ENCODE data around the gene FNBP1L. TPM values are rescaled to one million over a fixed set of nuclear protein-coding genes. Genes with fewer than 3 reads are reported as not detected.

The FNBP1L gene
- polyA plus RNA-seq, 1 donor (not counting 4 experiments of a cell fraction or from before 2014, with no cell fraction given), result 22.9 TPM

- DNase-seq (ENCODE audit: low read depth, low spot score) (no peak), FAIRE-seq (no peak)
- Histone ChIP-seq H3K9ac (ENCODE audit: control insufficient read depth, extremely low read depth, insufficient read depth, low read length) (peak overlapping the region; percentile 77), H3K4me3 (ENCODE audit: control insufficient read depth in 2 of 3, extremely low read depth in 1 of 3, insufficient read depth in 2 of 3, low read depth in 1 of 3, low read length in 3 of 3) (peak overlapping the region; percentile 69 to 95 (median 95)), H3K79me2 (ENCODE audit: control insufficient read depth, insufficient read depth, low read length) (peaks cover 30% of the 10 kb centered on the region), H3K4me2 (ENCODE audit: control insufficient read depth, extremely low read depth, insufficient read depth, low read depth, low read length) (peak overlapping the region; percentile 97), H4K20me1 (ENCODE audit: control insufficient read depth, extremely low read depth, insufficient read depth, low read length) (no peaks in the 10 kb centered on the region), H3K4me1 (ENCODE audit: control insufficient read depth, extremely low read depth, insufficient read depth, low read length) (peaks cover 10% of the 10 kb centered on the region), H3K9me1 (ENCODE audit: control insufficient read depth, extremely low read depth, insufficient read depth, low read length) (no peaks in the 10 kb centered on the region), H3K27me3 (ENCODE audit: control insufficient read depth, extremely low read depth, insufficient read depth, low read length) (no peaks in the 10 kb centered on the region), H3K9me3 (ENCODE audit: control insufficient read depth, low read depth, low read length) (no peaks in the 10 kb centered on the region), H3K36me3 (ENCODE audit: control insufficient read depth in 2 of 2, extremely low read depth in 1 of 2, insufficient read depth in 2 of 2, low read length in 2 of 2) (no peaks in the 10 kb centered on the region), H2AFZ (ENCODE audit: control insufficient read depth, low read length) (peak overlapping the region; percentile 88), H3K27ac (ENCODE audit: control insufficient read depth, insufficient read depth, low read length) (peak overlapping the region; percentile 51)
- dilution Hi-C loops (cut with MboI; ENCODE audit: extremely low pct_ligation_motif_present, low sequenced_read_pairs), result no loop called here
- no peak for TF ChIP-seq EZH2 (IDR thresholded peaks at IDR 0.05; ENCODE audit: low read length)
- TF ChIP-seq CTCF (optimal IDR thresholded peaks at IDR 0.05 in 1 of 3, IDR thresholded peaks at IDR 0.05 in 1 of 3, conservative IDR thresholded peaks at IDR 0.05 in 1 of 3; ENCODE audit: extremely low read depth in 1 of 3, insufficient read depth in 2 of 3, low read length in 3 of 3), result no peak
Observed at GRCh38 chr1:93448292-93448982, 519 bp downstream of the FNBP1L start.

GRCh38 chr1:93448983-93449804 is 1.3 kb downstream of the FNBP1L start:
- Histone ChIP-seq H3K36me3 (ENCODE audit: control insufficient read depth in 2 of 2, extremely low read depth in 1 of 2, insufficient read depth in 2 of 2, low read length in 2 of 2) (no peaks in the 10 kb centered on the region), H3K4me1 (ENCODE audit: control insufficient read depth, extremely low read depth, insufficient read depth, low read length) (peaks cover 17% of the 10 kb centered on the region), H3K4me2 (ENCODE audit: control insufficient read depth, extremely low read depth, insufficient read depth, low read depth, low read length) (peak overlapping the region; percentile 97), H3K9me3 (ENCODE audit: control insufficient read depth, low read depth, low read length) (no peaks in the 10 kb centered on the region), H2AFZ (ENCODE audit: control insufficient read depth, low read length) (peak overlapping the region; percentile 88), H3K4me3 (ENCODE audit: control insufficient read depth in 2 of 3, extremely low read depth in 1 of 3, insufficient read depth in 2 of 3, low read depth in 1 of 3, low read length in 3 of 3) (peak overlapping the region; percentile 69 to 95 (median 95)), H3K27me3 (ENCODE audit: control insufficient read depth, extremely low read depth, insufficient read depth, low read length) (no peaks in the 10 kb centered on the region), H3K9ac (ENCODE audit: control insufficient read depth, extremely low read depth, insufficient read depth, low read length) (peak overlapping the region; percentile 77), H3K9me1 (ENCODE audit: control insufficient read depth, extremely low read depth, insufficient read depth, low read length) (no peaks in the 10 kb centered on the region), H3K27ac (ENCODE audit: control insufficient read depth, insufficient read depth, low read length) (peak overlapping the region; percentile 51), H3K79me2 (ENCODE audit: control insufficient read depth, insufficient read depth, low read length) (peaks cover 30% of the 10 kb centered on the region), H4K20me1 (ENCODE audit: control insufficient read depth, extremely low read depth, insufficient read depth, low read length) (no peaks in the 10 kb centered on the region)
- FAIRE-seq, result peak; percentile 61
- dilution Hi-C loops (cut with MboI; ENCODE audit: extremely low pct_ligation_motif_present, low sequenced_read_pairs), result no loop called here
- TF ChIP-seq CTCF (optimal IDR thresholded peaks at IDR 0.05 in 1 of 3, IDR thresholded peaks at IDR 0.05 in 1 of 3, conservative IDR thresholded peaks at IDR 0.05 in 1 of 3; ENCODE audit: extremely low read depth in 1 of 3, insufficient read depth in 2 of 3, low read length in 3 of 3) (peak in 2 of 3 experiments; percentile 21 to 55), EZH2 (IDR thresholded peaks at IDR 0.05; ENCODE audit: low read length) (no peak)
- DNase-seq (ENCODE audit: low read depth, low spot score), result no peak
